Kidney glomerular epithelial cell (primary cell): ENCODE results near the gene ZFP62.
"Not testable (repeated sequence)": the region's sequence is repeated elsewhere in the genome, so short reads cannot be mapped to it uniquely, and the experiment has no call there.

Source experiments
- DNase-seq: peaks from one replicate; lab custom pipeline; 2025; lab: John Stamatoyannopoulos, UW

ZFP62 gene

DNA sequence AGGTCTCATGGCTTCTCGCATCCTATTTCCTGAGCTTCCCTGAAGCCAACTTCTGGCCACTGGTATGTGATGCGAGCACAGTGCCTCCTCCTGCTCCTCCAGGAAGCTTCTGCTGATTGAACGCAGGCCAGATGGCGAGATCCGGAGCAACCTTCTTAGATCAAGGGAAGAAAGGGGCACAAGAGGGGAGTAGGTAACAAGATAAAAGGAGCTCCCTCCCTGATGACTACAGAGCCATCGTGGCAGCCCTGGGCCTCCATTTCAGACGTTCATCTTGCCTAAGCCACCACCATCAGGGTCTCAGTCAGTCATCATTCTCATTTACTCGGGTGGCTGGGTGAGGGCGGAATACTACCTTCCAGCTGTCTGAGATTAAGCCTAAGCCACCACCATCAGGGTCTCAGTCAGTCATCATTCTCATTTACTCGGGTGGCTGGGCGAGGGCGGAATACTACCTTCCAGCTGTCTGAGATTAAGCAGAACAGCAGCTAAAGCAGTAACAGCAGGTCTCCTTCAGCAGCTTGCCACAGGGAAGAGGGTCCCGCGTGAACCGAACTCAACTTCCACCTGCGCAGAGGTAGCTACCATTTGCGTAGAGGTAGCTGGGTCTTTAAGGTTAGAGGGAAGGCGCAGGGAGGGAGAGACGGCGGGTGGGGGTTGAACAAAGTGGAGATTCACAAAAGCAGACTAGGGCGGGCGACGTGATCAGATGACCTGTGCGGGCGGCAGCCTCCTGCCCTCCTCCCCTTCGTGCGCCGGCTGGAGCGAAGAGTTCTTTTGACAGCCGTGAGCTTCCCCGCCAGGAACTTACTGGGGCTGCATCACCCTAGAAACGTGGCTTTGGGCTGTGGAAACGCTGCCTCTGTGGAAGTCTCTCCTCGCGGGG, 30.6 kb downstream of the ZFP62 start:
- no peak for DNase-seq

DNA sequence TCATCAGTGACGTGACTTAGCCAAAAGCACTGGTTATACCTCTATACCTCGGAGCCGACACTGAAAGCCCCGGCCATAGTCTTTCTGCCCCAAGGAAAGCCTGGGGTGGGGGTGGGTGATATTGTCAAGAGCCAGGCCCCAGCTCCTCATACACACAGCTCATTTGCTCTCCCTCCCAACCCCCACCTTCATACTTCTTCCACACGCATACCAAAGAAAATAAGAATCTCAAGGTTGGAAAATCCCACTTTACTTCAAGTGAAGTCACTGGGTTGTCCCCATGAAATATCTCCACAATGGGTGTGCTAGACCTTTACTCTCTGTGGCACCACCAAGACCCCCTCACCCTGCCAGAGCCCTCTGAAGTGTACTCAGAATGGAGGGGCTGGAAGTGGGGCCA, 31.4 kb downstream of the ZFP62 start:
- no peak for DNase-seq

DNA sequence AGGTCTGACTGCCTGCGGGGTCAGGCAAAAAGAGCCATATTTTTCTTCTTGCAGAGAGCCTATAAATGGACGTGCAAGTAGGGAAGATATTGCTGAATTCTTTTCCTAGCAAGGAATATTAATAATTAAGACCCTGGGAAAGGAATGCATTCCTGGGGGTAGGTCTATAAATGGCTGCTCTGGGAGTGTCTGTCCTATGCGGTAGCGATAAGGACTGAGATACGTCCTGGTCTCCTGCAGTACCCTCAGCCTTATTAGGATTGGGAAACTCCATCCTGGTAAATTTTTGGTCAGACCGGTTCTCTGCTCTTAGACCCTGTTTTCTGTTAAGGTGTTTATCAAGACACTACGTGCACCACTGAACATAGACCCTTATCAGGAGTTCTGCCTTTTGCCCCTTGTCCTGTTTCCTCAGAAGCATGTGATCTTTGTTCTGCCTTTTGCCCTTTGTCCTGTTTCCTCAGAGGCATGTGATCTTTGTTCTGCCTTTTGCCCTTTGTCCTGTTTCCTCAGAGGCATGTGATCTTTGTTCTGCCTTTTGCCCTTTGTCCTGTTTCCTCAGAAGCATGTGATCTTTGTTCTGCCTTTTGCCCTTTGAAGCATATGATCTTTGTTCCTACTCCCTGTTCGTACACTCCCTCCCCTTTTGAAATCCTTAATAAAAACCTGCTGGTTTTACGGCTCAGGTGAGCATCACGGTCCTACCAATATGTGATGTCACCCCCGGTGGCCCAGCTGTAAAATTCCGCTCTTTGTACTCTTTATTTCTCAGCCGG, 32.1 kb downstream of the ZFP62 start:
- DNase-seq, result not testable (repeated sequence)

DNA sequence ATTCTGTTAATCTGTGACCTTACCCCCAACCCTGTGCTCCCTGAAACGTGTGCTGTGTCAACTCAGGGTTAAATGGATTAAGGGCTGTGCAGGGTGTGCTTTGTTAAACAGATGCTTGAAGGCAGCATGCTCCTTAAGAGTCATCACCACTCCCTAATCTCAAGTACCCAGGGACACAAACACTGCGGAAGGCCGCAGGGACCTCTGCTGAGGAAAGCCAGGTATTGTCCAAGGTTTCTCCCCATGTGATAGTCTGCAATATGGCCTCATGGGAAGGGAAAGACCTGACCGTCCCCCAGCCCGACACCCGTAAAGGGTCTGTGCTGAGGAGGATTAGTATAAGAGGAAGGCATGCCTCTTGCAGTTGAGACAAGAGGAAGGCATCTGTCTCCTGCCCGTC, 33.7 kb downstream of the ZFP62 start:
- not testable (repeated sequence) for DNase-seq

DNA sequence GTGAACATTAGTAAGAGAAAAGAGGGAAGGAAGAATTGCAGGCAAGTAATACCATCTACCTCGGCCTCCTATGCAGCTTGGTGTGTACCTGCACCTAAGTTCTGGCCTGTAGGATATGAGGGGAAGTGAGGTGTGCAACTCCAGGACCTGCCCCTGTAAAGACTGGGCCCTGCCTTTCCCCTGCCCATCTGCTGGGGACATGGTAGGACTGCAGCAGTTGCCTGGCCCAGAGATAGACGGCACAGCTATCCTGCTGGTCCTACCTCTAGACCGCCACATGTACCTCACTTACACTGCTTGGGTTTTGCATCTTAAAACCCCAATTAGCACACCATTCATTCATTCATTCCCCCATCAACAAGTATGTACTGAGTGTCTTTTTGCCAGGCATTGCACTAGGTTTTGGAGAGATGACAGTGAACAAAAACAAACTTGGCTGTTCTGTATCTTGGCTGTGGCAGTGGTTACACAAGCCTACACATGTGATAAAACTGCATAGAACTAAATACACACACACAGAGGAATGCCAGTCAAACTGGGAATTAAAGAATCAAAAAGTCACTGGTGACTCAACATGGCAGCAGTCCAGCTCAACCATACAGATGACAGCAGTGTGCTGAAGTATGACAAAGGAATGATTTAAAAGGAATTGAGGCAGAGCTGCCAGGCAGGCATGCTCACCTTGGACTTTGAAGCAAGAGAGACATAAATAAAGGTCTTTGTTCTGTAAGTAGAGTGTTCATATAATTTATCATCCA, 35.1 kb downstream of the ZFP62 start:
- peak; percentile 94 for DNase-seq

DNA sequence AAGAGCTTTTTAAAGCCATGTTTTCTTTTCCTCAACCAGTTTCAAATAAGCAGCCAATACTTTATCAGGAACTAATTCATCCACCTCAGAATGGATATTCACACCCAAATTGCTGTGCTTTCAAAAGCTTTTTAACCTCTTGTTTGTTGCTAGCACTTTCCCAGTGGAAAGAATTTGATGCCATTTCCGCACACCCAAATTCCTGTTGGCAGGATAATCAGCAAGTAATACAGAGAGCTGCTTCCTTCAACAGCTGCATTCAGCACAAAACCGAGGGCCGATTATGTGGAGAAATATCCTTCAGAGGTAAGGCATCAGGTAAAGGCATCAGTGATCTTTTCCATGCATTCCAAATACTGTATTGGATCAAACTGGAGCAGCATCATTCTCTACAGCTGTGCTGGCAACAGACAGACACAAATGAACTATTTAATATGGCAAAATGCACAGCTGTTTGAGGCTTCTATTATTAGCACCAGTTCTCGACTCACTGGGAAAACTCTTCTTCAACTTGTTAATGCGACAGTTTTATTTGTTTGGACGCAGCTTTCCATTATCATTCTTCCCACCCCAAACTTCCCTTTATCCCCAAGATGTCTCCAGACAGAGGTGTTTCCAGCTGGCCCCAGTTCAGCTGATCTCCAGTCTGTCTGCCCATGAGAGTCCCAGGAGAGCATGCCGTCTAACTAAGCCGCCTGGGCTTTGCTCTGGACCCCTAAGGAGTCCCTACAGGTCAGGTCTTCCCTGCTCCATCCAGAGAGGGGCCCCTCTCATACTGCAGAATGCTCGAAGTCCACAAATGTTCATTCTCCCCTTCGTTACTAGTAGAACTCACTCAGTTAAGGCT, 36.2 kb downstream of the ZFP62 start:
- DNase-seq, result no peak

DNA sequence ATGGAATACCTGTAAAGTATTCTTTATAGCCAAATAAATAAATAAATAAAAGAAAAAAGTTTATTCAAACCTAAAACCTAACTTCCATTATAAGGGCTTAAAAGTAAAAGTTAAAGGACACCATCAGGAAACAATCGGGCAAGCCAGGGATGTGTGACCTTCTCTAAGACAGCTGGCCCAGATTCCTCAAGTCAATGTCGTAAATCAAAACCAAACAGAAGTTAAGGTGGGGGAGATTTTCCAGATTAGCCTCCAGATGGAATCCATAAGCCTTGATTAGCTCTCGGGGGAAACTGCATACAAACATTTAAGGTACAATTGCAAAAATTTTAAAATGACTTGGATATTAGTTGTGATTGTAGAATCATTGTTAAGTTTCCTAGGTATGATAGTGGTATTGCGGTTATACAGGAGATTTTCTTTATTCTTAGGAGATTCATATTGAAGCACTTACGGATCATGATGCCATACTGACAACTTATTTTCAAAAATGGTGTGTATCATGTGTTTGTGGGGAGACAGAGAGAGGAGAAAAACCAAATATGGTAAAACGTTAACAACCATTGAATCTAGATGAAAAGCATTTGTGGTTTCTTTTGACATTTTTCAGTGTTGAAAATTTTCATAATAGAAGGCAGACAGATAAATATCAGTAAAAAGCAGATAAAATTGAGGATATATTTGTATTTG, 37.0 kb downstream of the ZFP62 start:
- no peak for DNase-seq

DNA sequence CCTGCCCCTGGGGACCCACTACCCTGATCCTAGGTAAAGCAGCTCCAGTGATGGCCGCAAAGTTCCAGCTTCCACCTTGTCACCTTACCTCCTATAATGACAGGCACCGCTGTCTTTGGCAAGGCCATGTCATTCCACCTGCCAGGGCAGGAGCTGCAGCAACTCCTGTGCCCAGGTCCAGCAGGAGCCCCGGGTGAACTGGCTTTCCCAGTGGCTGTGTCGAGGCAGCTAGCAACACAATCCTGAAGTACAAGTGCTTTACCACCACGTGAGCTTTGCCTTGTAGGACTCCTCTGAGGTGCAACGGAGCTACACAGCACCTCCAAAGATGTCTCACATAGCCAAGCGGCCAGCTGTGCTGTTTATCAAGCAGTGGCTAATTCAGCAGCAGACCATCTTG, 37.7 kb downstream of the ZFP62 start:
- no peak for DNase-seq

DNA sequence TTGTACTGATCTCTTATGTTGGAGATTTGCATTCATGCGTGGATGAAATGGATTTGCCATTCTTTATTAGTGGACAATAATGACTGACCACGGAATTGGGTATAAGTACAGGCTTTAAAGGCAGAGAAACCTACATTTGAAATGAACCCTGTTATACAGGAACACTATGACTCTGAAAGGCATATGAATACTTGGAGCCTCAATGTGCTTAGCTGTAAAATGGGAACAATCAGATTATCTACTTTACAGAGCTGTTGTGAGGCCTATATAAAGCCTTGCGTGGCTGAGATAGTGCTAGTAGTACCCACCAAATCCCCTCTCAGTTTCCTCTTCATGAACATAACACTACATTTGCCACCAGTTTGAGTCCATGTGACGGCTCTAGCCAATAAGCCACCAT, 39.5 kb downstream of the ZFP62 start:
- no peak for DNase-seq

DNA sequence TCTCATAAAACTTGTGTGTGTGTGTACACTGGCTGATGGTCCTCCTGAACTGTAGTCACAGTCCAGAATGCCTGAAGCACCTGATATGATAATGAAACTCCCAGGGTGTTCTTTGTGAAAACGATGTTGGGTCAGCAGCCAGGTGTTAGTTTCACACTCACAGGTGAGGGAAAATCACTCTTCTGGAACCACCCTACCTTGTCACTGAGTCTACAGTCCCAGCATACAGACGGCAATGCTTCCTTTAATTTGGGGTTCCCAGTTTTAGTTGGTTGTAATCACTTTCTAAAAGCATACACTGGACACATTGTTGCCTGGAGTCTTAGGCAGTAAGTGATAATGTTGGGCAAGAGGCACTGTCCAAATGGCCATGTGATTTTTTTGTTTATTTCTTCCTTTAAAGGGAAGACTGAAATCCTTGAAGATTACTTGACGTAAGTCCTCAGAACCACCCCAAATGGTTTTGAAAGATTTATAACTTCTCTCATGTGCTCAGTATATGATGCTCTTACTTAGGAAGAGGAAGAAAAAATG, 40.2 kb downstream of the ZFP62 start:
- no peak for DNase-seq

DNA sequence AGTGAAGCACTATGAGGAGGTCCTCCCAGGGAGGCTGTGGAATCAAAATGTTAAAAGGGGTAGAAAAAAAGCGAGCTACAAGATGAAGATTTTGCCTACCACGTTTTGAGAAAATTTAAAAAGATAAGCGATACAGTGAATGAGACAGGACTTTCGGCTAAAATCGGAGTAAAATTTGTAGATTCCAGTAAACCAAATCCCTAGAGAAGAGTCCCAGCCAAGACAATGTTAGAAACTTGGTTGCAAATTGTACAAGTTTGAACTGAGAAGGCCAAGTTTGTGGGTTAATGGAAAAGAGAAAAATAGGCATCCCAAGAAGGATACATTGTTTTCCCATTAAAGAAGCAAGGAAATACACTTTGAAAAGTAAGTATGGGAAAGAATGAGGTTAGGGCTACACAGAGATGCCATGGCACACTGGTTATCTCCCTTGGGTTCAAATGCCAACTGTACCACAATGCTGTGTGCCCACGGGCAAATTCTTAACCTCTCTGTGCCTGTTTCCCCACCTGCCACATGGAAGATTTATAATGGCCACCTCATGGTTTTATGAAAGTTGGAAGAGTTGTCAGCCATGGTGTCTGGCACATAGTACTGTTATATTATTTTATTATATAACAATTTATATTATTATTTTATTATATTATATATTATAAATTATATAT, 42.3 kb downstream of the ZFP62 start:
- DNase-seq, result no peak

DNA sequence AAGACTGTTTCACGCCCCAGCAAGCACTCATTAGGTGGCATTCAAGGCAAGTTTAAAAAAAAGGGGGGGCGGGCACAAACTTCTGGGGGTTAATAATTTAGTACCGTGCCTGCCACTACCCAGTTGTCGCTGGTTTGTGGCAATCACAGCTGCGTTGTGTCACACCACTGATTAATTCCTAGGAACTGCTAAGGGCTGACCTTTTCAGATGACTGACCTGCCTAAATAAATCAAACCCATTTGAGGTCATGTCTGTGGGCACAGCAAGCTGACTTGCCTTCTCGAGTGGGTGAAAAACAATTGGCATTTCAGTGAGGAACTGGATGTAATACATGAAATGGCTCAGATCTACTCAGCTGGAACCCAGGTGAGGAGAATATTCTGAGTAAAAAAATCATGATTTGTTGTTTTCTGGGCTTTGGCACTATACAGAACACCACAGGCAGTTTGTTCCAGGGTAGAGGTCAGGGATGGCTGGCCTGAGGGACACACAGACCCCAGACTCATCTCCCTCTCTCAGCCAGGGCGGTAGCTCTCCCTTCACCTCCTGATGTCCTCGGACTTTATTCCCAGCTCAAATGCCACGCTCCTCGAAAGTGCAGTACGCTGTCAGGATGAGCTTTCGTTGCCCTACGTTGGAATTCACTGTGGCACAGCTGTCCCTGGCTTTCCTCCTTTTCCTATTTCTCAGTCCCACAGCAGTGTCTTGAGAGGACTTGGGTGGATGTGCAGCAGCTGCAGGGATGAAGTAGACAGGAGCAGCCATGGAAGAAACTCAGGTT, 43.0 kb downstream of the ZFP62 start:
- DNase-seq, result peak; percentile 46

DNA sequence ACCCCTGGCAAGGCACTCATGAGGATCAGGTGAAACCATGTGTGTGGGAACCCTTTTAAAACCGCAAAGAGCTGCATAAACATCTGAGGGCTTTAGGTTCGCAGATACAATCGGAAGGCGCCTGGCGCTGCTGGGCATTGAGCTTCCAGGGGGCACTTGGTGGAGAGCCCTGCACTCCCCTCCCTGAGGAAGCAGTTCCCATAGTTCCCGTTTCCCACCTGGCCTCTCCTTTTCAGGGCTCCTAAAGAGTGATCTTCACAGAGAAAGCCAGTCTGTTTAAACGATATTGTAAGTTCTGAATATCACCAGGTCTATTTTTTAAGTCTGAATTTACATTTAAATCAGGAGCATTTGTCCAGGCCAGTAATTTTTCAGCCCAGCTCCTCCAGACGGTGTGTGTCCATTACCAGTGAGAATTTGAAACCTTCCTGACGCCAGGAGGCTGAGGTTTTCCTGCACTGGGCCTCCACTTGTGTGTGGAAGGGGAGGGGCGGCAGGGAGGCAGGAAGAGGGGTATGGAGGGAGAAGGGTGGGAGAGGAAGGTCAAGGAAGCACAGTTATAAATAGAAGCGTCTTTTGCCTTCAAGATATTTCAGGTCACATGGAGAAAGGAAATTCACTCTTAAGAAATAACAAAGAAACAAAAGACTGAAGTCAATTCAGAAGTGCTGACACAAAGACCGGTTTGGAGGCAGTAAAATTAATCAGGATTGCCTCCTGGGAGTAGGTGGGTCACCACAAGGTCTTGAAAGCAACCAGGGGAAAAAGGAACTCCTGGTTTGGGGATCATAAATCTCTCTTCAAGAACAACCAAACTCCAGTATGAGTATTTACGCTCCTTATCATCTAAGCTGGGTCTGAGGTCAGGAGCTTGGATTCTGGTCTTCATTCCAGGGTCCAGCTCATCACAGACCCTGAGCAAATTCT, 44.2 kb downstream of the ZFP62 start:
- peak; percentile 48 for DNase-seq

DNA sequence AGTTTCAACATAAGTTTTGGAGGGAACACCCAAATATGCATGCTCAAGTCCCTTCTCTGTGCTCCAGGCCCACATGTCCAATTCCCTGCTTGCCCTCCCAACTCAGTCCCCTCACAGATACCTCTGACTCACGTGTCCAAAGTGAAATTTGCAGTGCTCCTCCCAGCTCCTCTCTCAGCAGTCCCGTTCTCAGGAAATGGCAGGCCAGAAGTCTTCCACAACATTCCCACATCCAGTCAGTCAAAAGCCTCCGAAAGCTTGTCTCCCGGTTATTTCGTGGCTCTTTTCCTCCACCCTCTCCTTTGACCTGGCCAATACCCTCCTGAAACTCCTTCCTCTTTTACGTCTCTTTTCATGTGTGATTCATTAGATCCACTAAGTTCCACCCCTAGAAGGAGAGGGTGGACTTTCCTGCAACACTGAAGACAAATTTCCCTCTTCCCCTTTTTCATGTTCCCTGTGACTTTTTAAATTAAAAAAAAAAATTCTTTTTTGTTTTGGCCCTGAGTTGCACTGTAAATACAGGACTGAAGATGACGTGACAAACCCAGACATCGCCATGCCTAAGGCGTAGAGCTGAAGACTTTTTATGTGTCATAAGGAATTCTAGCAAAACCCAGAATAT, 45.7 kb downstream of the ZFP62 start:
- no peak for DNase-seq

DNA sequence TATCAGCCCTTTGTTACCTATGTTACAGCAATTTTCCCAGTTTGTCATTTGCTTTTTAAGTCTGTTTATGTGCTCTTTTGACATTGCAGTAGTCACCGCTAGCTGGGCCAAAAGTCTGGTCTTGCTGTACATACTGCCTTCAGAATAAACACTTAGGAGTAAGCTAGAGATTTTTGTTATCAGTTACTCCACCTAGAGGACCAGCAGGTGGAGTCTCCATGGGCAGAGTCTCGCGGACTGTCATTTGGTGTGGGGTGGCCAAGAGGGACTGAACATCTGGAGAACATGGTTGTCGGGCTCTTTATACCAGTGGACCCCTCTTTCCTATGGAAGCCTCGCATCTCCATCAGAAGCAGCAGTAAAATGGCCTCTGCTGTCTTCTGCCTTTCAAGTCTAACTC, 47.7 kb downstream of the ZFP62 start:
- DNase-seq, result no peak

DNA sequence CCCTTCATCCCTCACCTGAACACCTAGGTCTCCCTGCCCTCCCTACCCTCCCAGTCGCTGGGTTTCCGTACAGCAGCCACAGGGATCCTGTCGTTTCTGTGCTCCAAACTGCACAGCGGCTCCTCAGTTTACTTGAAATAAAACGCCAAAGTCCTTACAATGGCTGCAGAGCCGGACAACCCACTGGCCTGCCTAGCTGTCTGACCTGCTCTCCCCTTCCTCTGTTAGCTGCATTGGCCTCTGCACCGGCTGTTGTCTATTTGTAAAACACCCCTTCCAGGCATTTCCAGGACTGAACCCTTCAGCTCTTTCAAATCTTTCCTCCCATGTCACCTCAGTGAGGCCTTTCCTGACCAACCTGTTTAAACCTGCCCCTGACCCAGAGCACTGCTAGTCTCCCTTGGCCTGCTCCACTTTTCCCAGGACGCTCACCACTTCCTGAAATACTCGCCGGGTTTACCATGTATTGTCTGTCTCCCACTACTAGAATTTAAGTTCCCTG, 49.4 kb downstream of the ZFP62 start:
- DNase-seq, result no peak

DNA sequence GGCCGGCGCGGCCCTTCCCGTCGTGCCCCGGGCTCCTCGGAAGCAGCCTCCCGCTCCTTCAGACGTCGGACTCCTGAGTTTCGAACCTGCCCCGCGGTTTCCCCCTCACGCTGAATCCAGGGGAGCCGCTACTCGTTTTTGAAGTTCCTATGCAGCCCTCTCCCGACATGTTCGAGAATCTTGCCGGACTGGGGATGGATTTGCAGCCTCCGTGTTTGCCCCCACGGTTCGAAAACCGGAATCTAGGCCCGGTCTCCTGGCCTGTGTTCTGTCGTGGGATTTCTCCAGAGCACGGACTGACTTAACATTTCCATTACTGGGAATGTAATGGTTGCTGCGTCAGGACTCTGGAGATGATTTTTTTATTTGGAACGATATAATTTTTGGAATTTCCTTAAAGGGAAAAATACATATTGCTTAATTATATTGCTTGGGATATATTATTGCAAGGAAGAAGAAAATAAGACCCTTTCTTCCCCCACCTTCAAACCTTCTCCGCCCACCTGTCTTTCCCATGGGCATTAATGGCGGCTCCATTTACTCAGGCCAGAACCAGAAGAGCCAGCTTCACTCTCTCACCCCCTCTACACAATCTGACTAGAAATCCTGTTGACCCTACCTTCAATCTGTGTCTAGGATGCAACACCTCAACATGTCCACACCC, 50.0 kb downstream of the ZFP62 start:
- DNase-seq, result peak; percentile 41
